NCI-H748 treated with DMSO at 0.1 percent for 48 hours (cell line): ENCODE measurements around the gene TNS1.

ENCODE experiments used
- DNase-seq: peaks from one replicate; lab custom pipeline; 2025; lab: John Stamatoyannopoulos, UW

TNS1 gene

GRCh38 chr2:217956586-217957457 is 46.0 kb downstream of the TNS1 start:
- DNase-seq, result no peak

GRCh38 chr2:217955881-217956493 is 46.8 kb downstream of the TNS1 start:
- DNase-seq, result no peak

GRCh38 chr2:217954971-217955740 is 47.6 kb downstream of the TNS1 start:
- DNase-seq, result no peak

- DNase-seq, result no peak
These were observed 48.3 kb downstream of the TNS1 start for GRCh38 chr2:217954469-217954868.

- no peak for DNase-seq
These were observed 48.7 kb downstream of the TNS1 start for GRCh38 chr2:217954051-217954450.

- DNase-seq, result no peak
These were observed 49.3 kb downstream of the TNS1 start for GRCh38 chr2:217953531-217953932.

GRCh38 chr2:217953011-217953481 is 49.7 kb downstream of the TNS1 start:
- DNase-seq, result no peak

GRCh38 chr2:217952409-217952808 is 50.4 kb downstream of the TNS1 start:
- no peak for DNase-seq

- DNase-seq, result no peak
These were observed 51.1 kb downstream of the TNS1 start for GRCh38 chr2:217951521-217952247.

GRCh38 chr2:217951091-217951490 is 51.7 kb downstream of the TNS1 start:
- DNase-seq, result no peak

- no peak for DNase-seq
These were observed 52.4 kb downstream of the TNS1 start for GRCh38 chr2:217950401-217950871.

GRCh38 chr2:217949447-217949846 is 53.3 kb downstream of the TNS1 start:
- DNase-seq, result no peak

- no peak for DNase-seq
These were observed 53.9 kb downstream of the TNS1 start for GRCh38 chr2:217948897-217949296.

GRCh38 chr2:217948351-217948791 is 54.4 kb downstream of the TNS1 start:
- DNase-seq, result no peak

- no peak for DNase-seq
These were observed 55.1 kb downstream of the TNS1 start for GRCh38 chr2:217947383-217948350.

- DNase-seq, result no peak
These were observed 56.7 kb downstream of the TNS1 start for GRCh38 chr2:217946051-217946450.

GRCh38 chr2:217945530-217945929 is 57.3 kb downstream of the TNS1 start:
- no peak for DNase-seq

GRCh38 chr2:217944923-217945322 is 57.9 kb downstream of the TNS1 start:
- no peak for DNase-seq

GRCh38 chr2:217944366-217944765 is 58.4 kb downstream of the TNS1 start:
- no peak for DNase-seq
